GM12878 (cell line): ENCODE results near the gene SERBP1. TPM values are rescaled to one million over a fixed set of nuclear protein-coding genes. Genes with fewer than 3 reads are reported as not detected.

ENCODE experiments used
- ATAC-seq: fragments of 200-7000 bp; cut with Tn5 transposase; 3 replicates; pipeline ENCODE4 v1.9.1; 2020; ENCODE audit warnings: mild to moderate bottlenecking, moderate library complexity
- BruUV-seq: library from RNA; stranded (reverse); fragments of 400-500 nt; replicated peaks from 2 replicates; lab custom pipeline; 2021; lab: Mats Ljungman, UMichigan
- CTCF ChIA-PET: fragments of 300-600 bp; sonication (Branson Sonifier 250); formaldehyde crosslinking; extraction: SDS; loops from one replicate; lab custom pipeline; 2021; ENCODE audit warnings: inconsistent platforms; lab: Yijun Ruan, JAX
- POLR2A ChIA-PET: fragments of 350-600 bp; formaldehyde crosslinking; extraction: SDS; loops from one replicate; lab custom pipeline; 2021; ENCODE audit warnings: inconsistent platforms; lab: Charles Lee
- RAD21 ChIA-PET: fragments of 300-600 bp; sonication (Branson Sonifier 250); formaldehyde crosslinking; loops from one replicate; lab custom pipeline; 2023; ENCODE audit warnings: antibody characterized with exemption; ENCODE audit not compliant: unreplicated experiment; lab: Charles Lee
- SMC1A ChIA-PET: fragments of 300-600 bp; sonication (Branson Sonifier 250); formaldehyde crosslinking; loops from one replicate; lab custom pipeline; 2023; ENCODE audit not compliant: unreplicated experiment, uncharacterized antibody; lab: Charles Lee
- DNase-seq: peaks from one replicate; pipeline ENCODE4 v3.0.0-alpha.2; 2011; ENCODE audit warnings: low read depth, low spot score
- FAIRE-seq: peaks from 3 replicates; lab custom pipeline; 2011; peaks lifted over from hg19 to GRCh38; lab: Jason Lieb, UNC
- H2AFZ ChIP-seq: 2 replicates; pipeline ENCODE4 v1.6.0; 2011; ENCODE audit warnings: low read depth, low read length, control low read depth; ENCODE audit not compliant: control insufficient read depth
- H3K27ac ChIP-seq: 2 replicates; pipeline ENCODE4 v1.5.1; 2011; ENCODE audit warnings: control low read depth; ENCODE audit not compliant: control insufficient read depth, insufficient read depth
- H3K27me3 ChIP-seq, 2 experiments: replicated peaks in 1 of 2; 2 replicates each; pipeline versions ENCODE4 v1.6.0 to v1.6.1; 2011; ENCODE audit warnings: low read length in 1 of 2; ENCODE audit not compliant: control insufficient read depth in 2 of 2, insufficient read depth in 2 of 2
- H3K36me3 ChIP-seq, 2 experiments: 2 replicates each; pipeline ENCODE4 v1.5.1; 2011; ENCODE audit warnings: low read length in 1 of 2; ENCODE audit not compliant: control insufficient read depth in 2 of 2, insufficient read depth in 2 of 2
- H3K4me1 ChIP-seq: 2 replicates; pipeline ENCODE4 v1.6.1; 2011; ENCODE audit warnings: mild to moderate bottlenecking, low read length, moderate library complexity, mixed read lengths; ENCODE audit not compliant: control insufficient read depth, insufficient read depth
- H3K4me2 ChIP-seq: 2 replicates; pipeline ENCODE4 v1.6.0; 2011; ENCODE audit warnings: control low read depth; ENCODE audit not compliant: control insufficient read depth, insufficient read depth
- H3K4me3 ChIP-seq: fragments of 200-600 bp; sonication (generic); 2 replicates; pipeline ENCODE4 v1.5.1; 2016
- H3K79me2 ChIP-seq: 2 replicates; pipeline ENCODE4 v1.6.0; 2011; ENCODE audit warnings: low read length; ENCODE audit not compliant: control insufficient read depth, insufficient read depth
- H3K9ac ChIP-seq: 2 replicates; pipeline ENCODE4 v1.8.0; 2011; ENCODE audit warnings: low read length, control low read depth, mixed read lengths; ENCODE audit not compliant: control insufficient read depth, insufficient read depth
- H3K9me3 ChIP-seq: replicated peaks from 3 replicates; pipeline ENCODE4 v1.5.1; 2011; ENCODE audit warnings: mild to moderate bottlenecking, low read length; ENCODE audit not compliant: control insufficient read depth, insufficient read depth
- H4K20me1 ChIP-seq: 2 replicates; pipeline ENCODE4 v1.6.0; 2011; ENCODE audit not compliant: control insufficient read depth, insufficient read depth
- BCL11A ChIP-seq: IDR thresholded peaks from 2 replicates; pipeline ENCODE4 v1.6.1; 2011; ENCODE audit warnings: low read depth, low read length
- CBFB ChIP-seq: IDR thresholded peaks from 2 replicates; pipeline ENCODE4 v1.6.1; 2016; ENCODE audit warnings: antibody characterized with exemption, low read depth
- CREB1 ChIP-seq: IDR thresholded peaks from 2 replicates; pipeline ENCODE4 v1.6.1; 2012; ENCODE audit warnings: low read depth, mild to moderate bottlenecking, inconsistent platforms
- IKZF2 ChIP-seq, 2 experiments: fragments of 450-650 bp; IDR thresholded peaks; 2 replicates each; pipeline ENCODE4 v1.6.1; 2017; ENCODE audit warnings: mild to moderate bottlenecking in 2 of 2, moderate library complexity in 2 of 2
- IRF4 ChIP-seq: IDR thresholded peaks from 2 replicates; pipeline ENCODE4 v1.6.1; 2011; ENCODE audit warnings: low read depth, low read length
- KAT2A ChIP-seq: conservative IDR thresholded peaks from 2 replicates; pipeline ENCODE4 v1.6.1; 2011; ENCODE audit warnings: low read depth, low read length; ENCODE audit not compliant: control insufficient read depth
- KDM1A ChIP-seq: fragments of 200-600 bp; sonication (generic); IDR thresholded peaks from 2 replicates; pipeline ENCODE4 v1.6.1; 2016; ENCODE audit warnings: borderline replicate concordance
- PML ChIP-seq: IDR thresholded peaks from 2 replicates; pipeline ENCODE4 v1.6.1; 2012; ENCODE audit warnings: low read length, inconsistent platforms
- RCOR1 ChIP-seq: conservative IDR thresholded peaks from 2 replicates; pipeline ENCODE4 v1.6.1; 2012; ENCODE audit warnings: low read depth, low read length, improper control_type of control experiment
- SMAD5 ChIP-seq: IDR thresholded peaks from 2 replicates; pipeline ENCODE4 v1.6.1; 2016; ENCODE audit warnings: antibody characterized with exemption, low read depth
- STAT1 ChIP-seq: fragments of 450-650 bp; conservative IDR thresholded peaks from 2 replicates; pipeline ENCODE4 v1.6.1; 2014; ENCODE audit warnings: antibody characterized with exemption, mild to moderate bottlenecking
- TAF1 ChIP-seq: IDR thresholded peaks from 2 replicates; pipeline ENCODE4 v1.6.1; 2011; ENCODE audit warnings: mild to moderate bottlenecking, low read depth, low read length, borderline replicate concordance
- TARDBP ChIP-seq: IDR thresholded peaks from 2 replicates; pipeline ENCODE4 v1.6.1; 2016; ENCODE audit warnings: borderline replicate concordance
- ZNF592 ChIP-seq: fragments of 450-650 bp; IDR thresholded peaks from 2 replicates; pipeline ENCODE4 v1.6.1; 2017; ENCODE audit warnings: mild to moderate bottlenecking, moderate library complexity
- WGBS: methylation state at CpG from one replicate; pipeline ENCODE4 v1.1.6; 2016; ENCODE audit warnings: low lambda C conversion rate; ENCODE audit not compliant: insufficient replicate concordance, insufficient coverage; ENCODE audit errors: missing lambda C conversion rate; 5-methylcytosine and 5-hydroxymethylcytosine counted together
- in situ Hi-C: fragments of 300-500 bp; cut with MboI; formaldehyde crosslinking; loops from 9 replicates; pipeline ENCODE4 v1.14.3; 2018; ENCODE audit warnings: mixed read lengths
- intact Hi-C: fragments of 100-400 bp; cut with micrococcal nuclease; formaldehyde crosslinking; loops from one replicate; pipeline ENCODE4 v1.14.2; 2022; ENCODE audit not compliant: unreplicated experiment
- polyA plus RNA-seq, 11 experiments: library from polyadenylated mRNA; depleted of rRNA in 4 of 11; unstranded in 6 of 11; stranded (reverse) in 5 of 11; fragments of >200 nt; fragmentation: Nextera tagmentation in 4 of 11; fragmentation: Illumina TruSeq in 1 of 11; extraction: Ambion mirVana in 4 of 11; extraction: Trizol in 1 of 11; gene quantifications; 1 replicate in 1 of 11; 2 replicates in 10 of 11; pipeline versions ENCODE4 v1.2.1 to v1.2.3, GENCODE V29; 2011 to 2016; ENCODE audit warnings: inconsistent platforms in 2 of 11, missing spikeins in 2 of 11, low read depth in 1 of 11
- total RNA-seq, 4 experiments: library from RNA; depleted of rRNA in 3 of 4; stranded (reverse); fragments of >200 nt in 3 of 4; fragmentation: Illumina TruSeq in 1 of 4; extraction: Trizol in 1 of 4; gene quantifications; 2 replicates each; pipeline versions ENCODE4 v1.2.1 to v1.2.3, GENCODE V29; 2013 to 2021
- TF ChIP-seq, protein P1 (sequence below): IDR thresholded peaks from 2 replicates; pipeline ENCODE4 v1.6.1; 2012; ENCODE audit warnings: low read length, inconsistent platforms

Gene SERBP1
- total and polyA plus RNA-seq, 10 of the 15 experiments (the other 5 are each of a cell fraction or from before 2014, with no cell fraction given) = 76.7 to 509 (median 384) TPM

- Histone ChIP-seq H4K20me1 (no peaks in the 10 kb centered on the region), H3K27ac (no peak overlapping the region), H3K79me2 (no peaks in the 10 kb centered on the region), H3K36me3 (no peaks in the 10 kb centered on the region), H3K9ac (no peak overlapping the region), H3K4me1 (no peaks in the 10 kb centered on the region), H2AFZ (no peak overlapping the region), H3K4me2 (no peak overlapping the region), H3K9me3 (no peaks in the 10 kb centered on the region), H3K4me3 (no peak overlapping the region), H3K27me3 (no peaks in the 10 kb centered on the region; a peak in 1 of 4 replicates)
- intact Hi-C loops = no loop called here
- POLR2A ChIA-PET = no interaction called here
- CTCF ChIA-PET = interaction anchor here (0.6 to 1.0 kb wide), 2 partner anchors 116 to 313 kb away, joined by 3 read pairs; no protein-coding TSS in a partner anchor
- SMC1A ChIA-PET = no interaction called here
- DNase-seq (no peak), FAIRE-seq (no peak), ATAC-seq (no peak)
- RAD21 ChIA-PET = no interaction called here
- WGBS = 0% methylated on average over 1 of the region's 1 CpG
- no peak for TF ChIP-seq IKZF2 (IDR thresholded peaks at IDR 0.05)
- no peak for TF ChIP-seq CREB1
- no peak for TF ChIP-seq STAT1
- TF ChIP-seq PML = no peak
- in situ Hi-C loops = no loop called here
- no TSS peak for BruUV-seq
Observed at GRCh38 chr1:67457247-67457646, 27.0 kb upstream of the SERBP1 start.

DNA sequence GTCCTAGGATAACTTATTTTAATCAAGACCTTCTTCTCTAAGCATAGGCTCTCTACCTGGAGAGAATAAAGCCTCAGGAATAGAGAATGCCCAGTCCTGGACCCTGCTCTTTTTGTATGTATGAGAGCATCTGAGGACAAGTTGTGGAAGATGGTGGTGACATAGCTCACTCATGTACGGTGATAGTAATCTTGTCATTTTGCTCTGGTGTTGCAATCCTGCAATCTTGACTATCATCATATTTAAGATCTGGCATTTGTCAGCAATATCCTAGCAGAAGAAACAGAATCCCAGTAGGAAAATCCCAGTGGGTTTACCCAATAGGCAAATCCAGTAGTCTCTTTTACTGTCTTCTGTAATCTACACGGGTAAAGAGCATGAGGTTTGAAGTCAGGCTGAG is 21.6 kb upstream of the SERBP1 start:
- DNase-seq = no peak
- no peak overlapping the region for H3K27ac ChIP-seq
- H3K9ac ChIP-seq = no peak overlapping the region
- in situ Hi-C loops (no loop called here), intact Hi-C loops (no loop called here)
- no peaks in the 10 kb centered on the region; a peak in 1 of 4 replicates for H3K27me3 ChIP-seq
- no peak for FAIRE-seq
- H4K20me1 ChIP-seq = no peaks in the 10 kb centered on the region
- RAD21 ChIA-PET = no interaction called here
- no peak overlapping the region for H3K4me3 ChIP-seq
- H3K9me3 ChIP-seq = no peaks in the 10 kb centered on the region
- SMC1A ChIA-PET = interaction anchor here (0.7 kb wide), 1 partner anchor 14 kb away, joined by 4 read pairs; no protein-coding TSS in a partner anchor
- no peak for ATAC-seq
- WGBS = 88% methylated on average over 2 of the region's 2 CpGs
- H3K4me1 ChIP-seq = no peaks in the 10 kb centered on the region
- no peak overlapping the region for H2AFZ ChIP-seq
- H3K79me2 ChIP-seq = no peaks in the 10 kb centered on the region
- POLR2A ChIA-PET = no interaction called here
- BruUV-seq = no TSS peak
- no peaks in the 10 kb centered on the region for H3K36me3 ChIP-seq
- CTCF ChIA-PET = no interaction called here
- H3K4me2 ChIP-seq = no peak overlapping the region
- no peak for TF ChIP-seq TARDBP
- TF ChIP-seq ZNF592 = no peak
- TF ChIP-seq CBFB = no peak
- TF ChIP-seq SMAD5 = no peak
- no peak for TF ChIP-seq BCL11A
- no peak for TF ChIP-seq TAF1
- no peak for TF ChIP-seq KDM1A
- no peak for TF ChIP-seq IRF4
- no peak for TF ChIP-seq PML
- no peak for TF ChIP-seq RCOR1
- TF ChIP-seq KAT2A = no peak
- TF ChIP-seq, protein P1, sequence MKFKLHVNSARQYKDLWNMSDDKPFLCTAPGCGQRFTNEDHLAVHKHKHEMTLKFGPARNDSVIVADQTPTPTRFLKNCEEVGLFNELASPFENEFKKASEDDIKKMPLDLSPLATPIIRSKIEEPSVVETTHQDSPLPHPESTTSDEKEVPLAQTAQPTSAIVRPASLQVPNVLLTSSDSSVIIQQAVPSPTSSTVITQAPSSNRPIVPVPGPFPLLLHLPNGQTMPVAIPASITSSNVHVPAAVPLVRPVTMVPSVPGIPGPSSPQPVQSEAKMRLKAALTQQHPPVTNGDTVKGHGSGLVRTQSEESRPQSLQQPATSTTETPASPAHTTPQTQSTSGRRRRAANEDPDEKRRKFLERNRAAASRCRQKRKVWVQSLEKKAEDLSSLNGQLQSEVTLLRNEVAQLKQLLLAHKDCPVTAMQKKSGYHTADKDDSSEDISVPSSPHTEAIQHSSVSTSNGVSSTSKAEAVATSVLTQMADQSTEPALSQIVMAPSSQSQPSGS = no peak
